ENCODE measurements around the gene UST.
A peak's percentile ranks its signal among the peaks of the same experiment; 100 is the strongest.

UST gene

GRCh38 chr6:149062653-149063348, 316.0 kb downstream of the UST start:
- Histone ChIP-seq H3K4me3 (no peak overlapping the region), H3K9me3 (replicated peaks in 1 of 11) (peaks cover 0 to 2% (median 0%) of the 10 kb centered on the region in 11 experiments; a peak in 2 of 22 replicates), H3K36me3 (no peaks in the 10 kb centered on the region), H3K27me3 (no peaks in the 10 kb centered on the region; a peak in 1 of 22 replicates), H3K4me1 (peaks cover 85 to 95% (median 91%) of the 10 kb centered on the region in 10 experiments), H4K20me1 (peaks cover 0 to 5% (median 0%) of the 10 kb centered on the region in 11 experiments; a peak in 1 of 22 replicates), H3K9ac (peak overlapping the region in 2 of 11 experiments; percentile 7 to 49; a peak in 1 of 22 replicates), H3K27ac (peak overlapping the region in 1 of 11 experiments; percentile 4; a peak in 1 of 22 replicates), H3K4me2 (peak overlapping the region; percentile 72 to 93 (median 86))
- TF ChIP-seq Cebpa-rat (IDR thresholded peaks at IDR 0.05): no peak

- Histone ChIP-seq H3K9me3 (replicated peaks in 1 of 11) (peaks cover 0 to 6% (median 0%) of the 10 kb centered on the region in 11 experiments; a peak in 2 of 22 replicates), H3K27ac (peak overlapping the region in 3 of 11 experiments; percentile 11 to 88 (median 24); a peak in 6 of 22 replicates), H3K4me1 (peaks cover 85 to 99% (median 88%) of the 10 kb centered on the region in 10 experiments), H3K4me2 (peak overlapping the region; percentile 72 to 93 (median 85)), H3K27me3 (no peaks in the 10 kb centered on the region; a peak in 1 of 22 replicates), H4K20me1 (peaks cover 0 to 5% (median 0%) of the 10 kb centered on the region in 11 experiments; a peak in 1 of 22 replicates), H3K4me3 (no peak overlapping the region), H3K9ac (peak overlapping the region in 4 of 11 experiments; percentile 7 to 49 (median 20); a peak in 4 of 22 replicates), H3K36me3 (no peaks in the 10 kb centered on the region)
- TF ChIP-seq Cebpa-rat (IDR thresholded peaks at IDR 0.05): no peak
Measured at GRCh38 chr6:149063468-149063867, 316.6 kb downstream of the UST start.

- Histone ChIP-seq H3K4me2 (peak overlapping the region; percentile 72 to 93 (median 85)), H3K9me3 (replicated peaks in 1 of 11) (peaks cover 0 to 6% (median 0%) of the 10 kb centered on the region in 11 experiments; a peak in 2 of 22 replicates), H3K27ac (peak overlapping the region in 5 of 11 experiments; percentile 11 to 88 (median 24); a peak in 5 of 22 replicates)
Measured at GRCh38 chr6:149064001-149064659, 317.3 kb downstream of the UST start.

GRCh38 chr6:149064660-149065015, 317.8 kb downstream of the UST start:
- peak overlapping the region; percentile 72 to 93 (median 85); a peak in 20 of 22 replicates for H3K4me2 ChIP-seq
- H3K27me3 ChIP-seq: no peaks in the 10 kb centered on the region; a peak in 1 of 22 replicates
- no peak overlapping the region for H3K4me3 ChIP-seq
- peaks cover 0 to 6% (median 0%) of the 10 kb centered on the region in 11 experiments; a peak in 2 of 22 replicates for H3K9me3 ChIP-seq (replicated peaks in 1 of 11)
- H3K36me3 ChIP-seq: no peaks in the 10 kb centered on the region
- H4K20me1 ChIP-seq: 0 out of 22 replicates have a peak, but pooled peaks cover 0 to 5% (median 0%) of the 10 kb centered on the region in 11 experiments
- peaks cover 75 to 98% (median 79%) of the 10 kb centered on the region in 10 experiments for H3K4me1 ChIP-seq
- H3K27ac ChIP-seq: peak overlapping the region in 3 of 11 experiments; percentile 16 to 88 (median 88); a peak in 7 of 22 replicates
- no peak for TF ChIP-seq Cebpa-rat (IDR thresholded peaks at IDR 0.05)
- H3K9ac ChIP-seq: no peak overlapping the region

More at GRCh38 chr6:149064001-149064659, 317.3 kb downstream of the UST start:
- peak overlapping the region in 2 of 11 experiments; percentile 7 to 24; a peak in 1 of 22 replicates for H3K9ac ChIP-seq
- peaks cover 0 to 5% (median 0%) of the 10 kb centered on the region in 11 experiments; a peak in 1 of 22 replicates for H4K20me1 ChIP-seq
- TF ChIP-seq Cebpa-rat (IDR thresholded peaks at IDR 0.05): no peak
- no peak overlapping the region for H3K4me3 ChIP-seq
- H3K4me1 ChIP-seq: peaks cover 80 to 100% (median 84%) of the 10 kb centered on the region in 10 experiments
- H3K36me3 ChIP-seq: no peaks in the 10 kb centered on the region
- H3K27me3 ChIP-seq: no peaks in the 10 kb centered on the region; a peak in 1 of 22 replicates

- peak overlapping the region; percentile 72 to 93 (median 85); a peak in 19 of 22 replicates for H3K4me2 ChIP-seq
- peaks cover 70 to 93% (median 74%) of the 10 kb centered on the region in 10 experiments for H3K4me1 ChIP-seq
- H3K9me3 ChIP-seq (replicated peaks in 1 of 11): peaks cover 0 to 6% (median 0%) of the 10 kb centered on the region in 11 experiments; a peak in 2 of 22 replicates
- H3K9ac ChIP-seq: no peak overlapping the region; a peak in 1 of 22 replicates
- H3K4me3 ChIP-seq: no peak overlapping the region
- 0 out of 22 replicates have a peak, but pooled peaks cover 0 to 5% (median 0%) of the 10 kb centered on the region in 11 experiments for H4K20me1 ChIP-seq
- H3K27ac ChIP-seq: peak overlapping the region in 8 of 11 experiments; percentile 48 to 88 (median 78); a peak in 12 of 22 replicates
- H3K36me3 ChIP-seq: no peaks in the 10 kb centered on the region
- no peak for TF ChIP-seq Cebpa-rat (IDR thresholded peaks at IDR 0.05)
- H3K27me3 ChIP-seq: no peaks in the 10 kb centered on the region; a peak in 1 of 22 replicates
Measured at GRCh38 chr6:149065121-149065520, 318.3 kb downstream of the UST start.

DNA sequence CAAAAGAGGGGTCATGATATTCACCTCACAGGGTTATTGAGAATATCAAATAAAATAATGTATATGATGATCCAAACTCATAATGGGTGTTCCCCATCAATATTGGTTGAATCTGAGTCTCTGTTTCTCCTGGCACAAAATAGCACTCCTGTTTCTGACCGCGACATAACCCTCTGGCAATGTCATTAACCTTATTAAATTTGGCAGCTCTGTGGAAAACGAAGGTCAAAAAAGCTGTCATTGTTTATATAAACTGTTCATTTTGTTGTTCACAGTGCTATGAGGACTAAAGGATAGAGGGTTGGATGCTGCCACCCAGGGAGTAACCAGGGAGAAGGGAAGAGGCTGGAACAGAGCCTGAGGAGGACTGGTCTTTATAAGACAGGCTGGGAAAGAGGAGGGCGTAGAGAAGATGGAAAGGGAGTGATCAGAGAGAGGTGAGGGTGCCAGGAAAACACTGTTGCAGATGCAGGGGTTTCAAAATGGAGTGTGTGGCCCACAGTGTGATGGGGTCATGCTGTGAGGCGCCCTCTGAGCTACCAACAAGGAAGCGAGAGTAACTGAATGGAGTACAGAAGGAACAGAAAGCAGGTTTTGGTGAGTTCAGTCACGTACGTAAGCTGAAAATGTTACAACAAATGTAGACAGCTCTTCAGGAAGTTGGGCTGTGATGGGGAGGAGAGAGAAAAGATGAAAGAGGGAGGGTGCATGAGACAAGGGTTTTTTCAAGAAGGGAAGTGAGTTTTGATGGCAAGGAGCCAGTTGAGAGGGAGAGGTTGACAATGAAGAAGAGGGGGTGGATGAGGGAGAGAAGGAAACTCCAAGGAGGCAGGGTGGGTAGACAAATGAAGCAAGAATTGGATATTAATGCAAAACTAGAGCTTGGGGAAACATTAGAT, 319.1 kb downstream of the UST start:
- H3K4me2 ChIP-seq: peak overlapping the region; percentile 72 to 93 (median 84)
- peak overlapping the region in 1 of 10 experiments; percentile 11; a peak in 1 of 20 replicates for H3K4me3 ChIP-seq
- TF ChIP-seq Cebpa-rat (IDR thresholded peaks at IDR 0.05): no peak
- H3K9ac ChIP-seq: peak overlapping the region in 8 of 11 experiments; percentile 2 to 68 (median 44); a peak in 12 of 22 replicates
- no peaks in the 10 kb centered on the region; a peak in 1 of 22 replicates for H3K27me3 ChIP-seq
- peak overlapping the region; percentile 18 to 88 (median 70); a peak in 21 of 22 replicates for H3K27ac ChIP-seq
- no peaks in the 10 kb centered on the region for H3K36me3 ChIP-seq
- H3K4me1 ChIP-seq: peaks cover 62 to 86% (median 66%) of the 10 kb centered on the region in 10 experiments
- H3K9me3 ChIP-seq (replicated peaks in 1 of 11): peaks cover 0 to 6% (median 0%) of the 10 kb centered on the region in 11 experiments; a peak in 2 of 22 replicates
- 0 out of 22 replicates have a peak, but pooled peaks cover 0 to 1% (median 0%) of the 10 kb centered on the region in 11 experiments for H4K20me1 ChIP-seq

DNA sequence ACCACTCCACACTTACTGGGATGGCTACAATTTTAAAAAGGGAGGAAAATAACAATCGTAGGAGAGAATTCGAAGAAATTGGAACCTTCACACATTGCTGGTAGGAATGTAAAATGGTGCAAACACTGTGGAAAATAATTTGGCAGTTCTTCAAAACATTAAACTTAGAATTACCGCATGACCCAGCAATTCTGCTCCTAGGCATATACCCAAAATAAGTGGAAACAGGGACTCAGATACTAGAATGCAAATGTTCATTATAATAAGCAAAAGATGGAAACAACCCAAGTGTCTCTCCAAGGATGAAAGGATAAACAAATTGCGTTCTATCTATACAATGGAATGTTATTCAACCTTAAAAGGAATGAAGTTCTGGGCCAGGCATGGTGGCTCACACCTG, 325.2 kb downstream of the UST start:
- H3K9me3 ChIP-seq (replicated peaks in 1 of 11): peaks cover 0 to 6% (median 0%) of the 10 kb centered on the region in 11 experiments; a peak in 2 of 22 replicates
- H3K36me3 ChIP-seq: peaks cover 0 to 31% (median 0%) of the 10 kb centered on the region in 11 experiments; a peak in 7 of 22 replicates
- no peak overlapping the region for H3K9ac ChIP-seq
- no peak overlapping the region for H3K27ac ChIP-seq
- no peaks in the 10 kb centered on the region for H4K20me1 ChIP-seq
- no peak overlapping the region for H3K4me3 ChIP-seq
- TF ChIP-seq Cebpa-rat (IDR thresholded peaks at IDR 0.05): no peak
- H3K4me1 ChIP-seq: peaks cover 13 to 38% (median 16%) of the 10 kb centered on the region in 10 experiments
- H3K27me3 ChIP-seq: no peaks in the 10 kb centered on the region
- no peak overlapping the region for H3K4me2 ChIP-seq

All from BLaER1 treated with 17β-estradiol and CSF1 and Interleukin-3, amounts not matched to agents 10 nM and 100 nM (cell line).